Ovary (tissue), 3 donors: Measurements from ENCODE around the gene MPP2.

ENCODE experiments used
- EP300 ChIP-seq: sonication (generic); formaldehyde crosslinking; IDR thresholded peaks from one replicate; pipeline ENCODE4 v1.6.1; 2017; ENCODE audit warnings: antibody characterized with exemption
- TF ChIP-seq, protein P1 (sequence below), 3 donors: fragments of 450-650 bp in 2 of 3; fragments of 200-600 bp in 1 of 3; IDR thresholded peaks; one replicate each; pipeline versions ENCODE4 v1.5.1 to v1.8.0; 2016 to 2022; ENCODE audit warnings: antibody characterized with exemption in 3 of 3, mild to moderate bottlenecking in 1 of 3
- donor health status: DM: no; HTN: no; CAD: no.

DNA sequence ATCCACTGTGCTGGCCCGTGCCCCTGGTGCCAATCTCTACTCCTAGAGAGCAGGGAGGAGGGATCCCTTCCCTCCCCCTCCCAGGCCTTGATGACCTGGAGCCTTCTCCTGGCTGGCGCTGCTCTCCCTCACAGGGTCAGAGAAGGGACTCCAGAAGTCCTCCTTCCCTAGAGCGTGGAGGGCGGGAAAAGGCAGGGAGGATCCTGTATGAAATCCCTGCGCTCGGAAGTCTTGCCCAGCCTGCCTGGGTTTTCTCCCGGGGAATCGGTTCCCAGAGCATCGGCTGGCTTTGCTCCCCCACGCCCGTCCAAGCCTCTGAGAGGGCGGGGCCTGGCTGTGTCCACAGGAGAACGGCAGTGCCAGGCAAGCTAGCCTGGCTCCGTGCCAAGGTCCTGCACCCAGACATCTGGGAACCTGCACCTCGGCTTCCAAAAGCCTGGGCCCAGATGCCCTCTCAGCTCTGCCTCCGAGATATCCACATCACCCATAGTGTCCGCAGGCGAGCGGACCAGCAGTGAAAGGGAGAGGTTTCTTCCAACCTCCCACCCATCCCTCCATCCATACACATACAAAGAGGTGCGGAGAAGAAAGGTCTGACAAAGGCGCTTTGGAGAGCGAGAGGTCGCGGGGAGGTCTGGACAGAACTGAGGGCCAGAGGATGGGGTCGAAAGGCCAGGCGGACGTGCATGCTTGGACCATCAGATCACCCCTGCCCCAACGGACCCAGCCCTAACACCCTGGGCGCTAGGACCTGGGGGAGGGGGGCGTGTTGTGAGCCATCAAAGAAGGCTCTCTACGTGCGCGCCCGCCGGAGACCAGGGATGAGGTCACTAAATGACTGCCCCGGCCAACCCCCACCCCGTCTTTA lies 1.1 kb downstream of the MPP2 start:
- TF ChIP-seq, protein P1, sequence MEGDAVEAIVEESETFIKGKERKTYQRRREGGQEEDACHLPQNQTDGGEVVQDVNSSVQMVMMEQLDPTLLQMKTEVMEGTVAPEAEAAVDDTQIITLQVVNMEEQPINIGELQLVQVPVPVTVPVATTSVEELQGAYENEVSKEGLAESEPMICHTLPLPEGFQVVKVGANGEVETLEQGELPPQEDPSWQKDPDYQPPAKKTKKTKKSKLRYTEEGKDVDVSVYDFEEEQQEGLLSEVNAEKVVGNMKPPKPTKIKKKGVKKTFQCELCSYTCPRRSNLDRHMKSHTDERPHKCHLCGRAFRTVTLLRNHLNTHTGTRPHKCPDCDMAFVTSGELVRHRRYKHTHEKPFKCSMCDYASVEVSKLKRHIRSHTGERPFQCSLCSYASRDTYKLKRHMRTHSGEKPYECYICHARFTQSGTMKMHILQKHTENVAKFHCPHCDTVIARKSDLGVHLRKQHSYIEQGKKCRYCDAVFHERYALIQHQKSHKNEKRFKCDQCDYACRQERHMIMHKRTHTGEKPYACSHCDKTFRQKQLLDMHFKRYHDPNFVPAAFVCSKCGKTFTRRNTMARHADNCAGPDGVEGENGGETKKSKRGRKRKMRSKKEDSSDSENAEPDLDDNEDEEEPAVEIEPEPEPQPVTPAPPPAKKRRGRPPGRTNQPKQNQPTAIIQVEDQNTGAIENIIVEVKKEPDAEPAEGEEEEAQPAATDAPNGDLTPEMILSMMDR (IDR thresholded peaks at IDR 0.05): no peak
- no peak for TF ChIP-seq EP300
